Stimulated activated CD4-positive, alpha-beta T cell treated with anti-CD3 and anti-CD28 coated beads, Interleukin-2, amount 100 ng/mL, for 24 hours (primary cell): ENCODE results near the gene SLC9A6.

Source experiments
- DNase-seq, 2 donors: peaks; one replicate each; pipeline ENCODE4 v3.0.0-alpha.2; 2020

The SLC9A6 gene

GRCh38 chrX:135985157-135985972 is at the start of gene SLC9A6:
Gene SLC9A6 (plus strand): TSS chrX:135985435. CDS start chrX:135985659, 224 bp downstream.
- DNase-seq = peak; percentile 72 to 75

GRCh38 chrX:135944486-135944885 is 40.7 kb upstream of the SLC9A6 start:
- no peak for DNase-seq

- no peak for DNase-seq
Measured at GRCh38 chrX:135951291-135951690, 33.9 kb upstream of the SLC9A6 start.

GRCh38 chrX:135973025-135973547 is 12.1 kb upstream of the SLC9A6 start:
- DNase-seq = no peak

GRCh38 chrX:135973548-135974278 is 11.5 kb upstream of the SLC9A6 start, which contains the start of gene MMGT1:
Gene MMGT1 (minus strand): TSS chrX:135973988. CDS start chrX:135973675, 313 bp downstream.
- peak; percentile 80 to 81 for DNase-seq

- peak; percentile 66 to 69 for DNase-seq
Measured at GRCh38 chrX:135974279-135974856, 10.9 kb upstream of the SLC9A6 start.

GRCh38 chrX:135975421-135975820 is 9.8 kb upstream of the SLC9A6 start:
- no peak for DNase-seq

- no peak for DNase-seq
Measured at GRCh38 chrX:135977611-135978010, 7.6 kb upstream of the SLC9A6 start.

- no peak for DNase-seq
Measured at GRCh38 chrX:135981010-135981409, 4.2 kb upstream of the SLC9A6 start.

GRCh38 chrX:135981668-135982067 is 3.6 kb upstream of the SLC9A6 start:
- no peak for DNase-seq

- no peak for DNase-seq
Measured at GRCh38 chrX:135982860-135983259, 2.4 kb upstream of the SLC9A6 start.

GRCh38 chrX:135984256-135984655 is 979 bp upstream of the SLC9A6 start:
- DNase-seq = no peak

- no peak for DNase-seq
Measured at GRCh38 chrX:135984791-135985156, 461 bp upstream of the SLC9A6 start.

GRCh38 chrX:135985973-135986310 is 707 bp downstream of the SLC9A6 start:
- no peak for DNase-seq

GRCh38 chrX:135988245-135988644 is 3.0 kb downstream of the SLC9A6 start:
- no peak for DNase-seq

- DNase-seq = no peak
Measured at GRCh38 chrX:136015016-136015415, 29.8 kb downstream of the SLC9A6 start.

- no peak for DNase-seq
Measured at GRCh38 chrX:136016881-136017280, 31.6 kb downstream of the SLC9A6 start.

- DNase-seq = no peak
Measured at GRCh38 chrX:136019226-136019625, 34.0 kb downstream of the SLC9A6 start.

GRCh38 chrX:136021160-136021559 is 35.9 kb downstream of the SLC9A6 start:
- DNase-seq = no peak

GRCh38 chrX:136021903-136022302 is 36.7 kb downstream of the SLC9A6 start:
- no peak for DNase-seq

GRCh38 chrX:136025091-136025490 is 39.9 kb downstream of the SLC9A6 start:
- DNase-seq = no peak

GRCh38 chrX:136028383-136028984 is 43.2 kb downstream of the SLC9A6 start:
- DNase-seq = no peak

- DNase-seq = no peak
Measured at GRCh38 chrX:136029766-136030165, 44.5 kb downstream of the SLC9A6 start.
